NCI-H1436 treated with DMSO at 0.1 percent for 48 hours (cell line): ENCODE measurements around the gene PCNX2.
"Not testable (repeated sequence)": the region's sequence is repeated elsewhere in the genome, so short reads cannot be mapped to it uniquely, and the experiment has no call there.

Source experiments
- DNase-seq: peaks from one replicate; lab custom pipeline; 2025; lab: John Stamatoyannopoulos, UW

PCNX2 gene

DNA sequence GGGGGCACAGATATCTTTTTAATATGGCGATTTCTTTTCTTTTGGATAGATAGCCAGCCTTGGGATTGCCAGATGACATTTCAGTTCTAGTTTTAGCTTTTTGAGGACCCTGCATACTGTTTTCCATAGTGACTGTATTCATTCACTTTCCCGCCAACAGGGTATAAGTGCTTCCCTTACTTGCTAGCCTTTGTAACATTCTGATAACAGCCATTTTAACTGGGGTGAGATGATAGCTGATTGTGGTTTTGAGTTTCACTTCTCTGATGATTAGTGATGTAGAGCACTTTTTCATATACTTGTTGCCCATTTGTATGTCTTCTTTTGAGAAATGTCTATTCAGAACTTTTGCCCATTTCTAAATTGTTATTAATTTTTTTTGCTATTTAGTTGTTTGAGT is 193.2 kb downstream of the PCNX2 start:
- DNase-seq = no peak

DNA sequence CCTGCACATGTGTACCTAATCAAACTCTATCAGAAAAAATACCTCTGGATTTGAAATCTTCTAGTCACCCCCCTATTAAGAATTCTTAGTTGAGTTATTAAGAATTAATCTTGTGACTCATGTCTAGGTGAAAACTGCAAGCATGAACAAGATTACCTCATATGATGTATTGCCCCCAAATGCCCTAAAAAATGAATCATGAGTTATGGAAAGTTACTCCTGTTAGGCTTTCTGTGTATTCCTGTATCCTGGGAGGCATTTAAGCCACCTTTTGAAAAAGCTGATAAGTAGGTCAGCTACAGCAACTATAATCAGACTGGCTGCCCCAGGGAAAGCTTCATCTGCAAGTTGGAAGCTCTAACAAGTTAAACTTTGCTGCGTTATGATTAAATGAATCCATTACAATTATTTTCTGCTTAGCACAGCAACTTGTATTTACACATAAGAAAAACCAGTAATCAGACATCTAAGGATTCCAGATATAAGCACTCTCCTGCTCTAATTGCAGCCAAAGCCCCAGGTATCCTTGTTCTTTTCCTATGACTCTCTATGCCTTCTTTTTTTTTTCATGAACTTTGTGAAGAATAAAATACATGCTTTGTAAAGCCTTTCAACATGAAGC is 197.5 kb downstream of the PCNX2 start:
- DNase-seq = no peak

DNA sequence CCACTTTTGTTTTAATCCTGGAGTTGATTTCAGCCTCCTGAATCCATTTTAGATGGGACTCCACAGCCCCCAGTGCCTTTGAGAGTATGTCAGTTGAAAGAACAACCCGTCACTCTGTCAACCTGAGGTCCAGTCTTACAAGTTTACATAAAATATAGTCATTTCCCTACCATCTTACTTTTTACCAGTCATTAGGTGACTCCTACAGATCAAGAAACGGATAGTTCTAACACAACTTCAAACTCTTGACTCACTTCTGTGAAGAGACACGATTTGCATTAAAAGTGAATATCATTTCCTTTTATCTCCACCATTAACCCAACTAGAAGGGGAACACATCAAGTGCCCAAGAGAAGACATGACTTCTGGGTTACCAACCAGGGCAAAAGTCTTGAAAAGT is 198.0 kb downstream of the PCNX2 start:
- no peak for DNase-seq

DNA sequence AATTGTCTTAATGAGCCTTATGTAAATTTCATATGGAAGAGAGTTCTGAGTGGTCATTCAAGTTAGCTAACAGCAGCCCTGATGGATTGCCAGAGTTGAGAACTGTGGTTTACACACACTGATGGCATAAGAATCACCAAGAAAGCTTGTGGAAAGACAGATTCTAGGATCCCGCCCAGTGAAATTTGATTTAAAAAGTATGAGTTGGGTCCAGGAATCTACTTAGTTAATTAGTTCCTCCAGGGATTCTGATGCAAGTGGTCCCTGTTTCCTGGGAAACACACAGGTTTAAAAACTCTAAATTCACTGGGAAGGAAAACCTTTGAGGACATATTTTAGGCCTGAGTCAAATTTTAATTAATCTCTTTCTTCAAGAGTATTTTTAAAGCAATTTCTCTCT is 200.8 kb downstream of the PCNX2 start:
- DNase-seq = no peak

DNA sequence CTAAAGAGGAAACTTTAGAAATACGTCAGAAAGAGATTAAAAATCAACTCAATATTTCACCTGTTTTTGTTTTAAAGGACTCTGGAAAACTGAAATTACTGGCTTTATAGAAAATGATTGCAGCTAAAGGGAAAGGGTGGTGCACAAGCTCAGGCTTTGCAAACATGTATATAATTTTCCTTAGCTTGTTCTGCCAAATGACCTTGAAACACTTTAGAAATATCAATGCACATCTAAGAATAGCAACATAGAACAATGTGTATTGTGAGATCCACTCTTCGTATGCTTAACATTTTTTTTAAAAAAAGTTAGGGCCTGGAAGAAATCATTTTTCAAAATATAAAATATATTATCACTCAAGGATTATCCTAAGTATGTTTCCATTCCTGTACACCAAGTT is 201.3 kb downstream of the PCNX2 start:
- DNase-seq = no peak

DNA sequence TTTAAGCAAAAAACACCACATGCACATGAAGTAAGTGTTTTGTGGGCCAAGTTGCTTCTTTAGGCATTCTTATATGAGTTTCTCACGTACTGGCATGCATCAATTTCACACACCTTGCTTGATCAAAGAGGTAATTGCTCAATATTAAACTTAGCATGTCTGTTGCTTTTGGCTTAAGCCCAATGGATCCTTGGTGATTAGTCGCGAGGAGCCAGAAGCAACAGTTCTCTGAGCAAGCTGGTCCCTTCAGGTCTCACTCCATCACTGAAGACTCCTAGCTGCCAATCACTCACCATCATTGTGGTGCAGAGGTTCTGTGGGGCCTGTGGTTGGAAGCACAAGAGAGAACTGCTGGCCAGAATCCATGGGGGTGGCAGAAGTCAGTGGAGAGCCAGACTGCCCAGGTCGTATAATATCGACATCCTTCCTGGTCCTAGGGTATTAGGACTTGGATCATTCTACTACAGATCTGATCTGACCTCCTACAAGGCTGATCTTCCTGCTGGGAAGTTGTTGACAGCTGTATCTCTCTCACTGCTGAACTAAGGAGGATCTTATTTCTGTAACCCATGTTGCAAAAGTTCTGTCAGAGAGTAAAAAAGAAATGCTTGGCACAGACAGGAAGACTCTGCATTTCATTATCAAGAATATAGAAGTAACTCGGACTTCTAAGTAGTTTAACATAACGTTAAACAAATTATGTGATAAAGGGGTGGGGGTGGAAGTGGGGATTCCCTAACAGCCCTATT is 204.6 kb downstream of the PCNX2 start:
- DNase-seq = no peak

DNA sequence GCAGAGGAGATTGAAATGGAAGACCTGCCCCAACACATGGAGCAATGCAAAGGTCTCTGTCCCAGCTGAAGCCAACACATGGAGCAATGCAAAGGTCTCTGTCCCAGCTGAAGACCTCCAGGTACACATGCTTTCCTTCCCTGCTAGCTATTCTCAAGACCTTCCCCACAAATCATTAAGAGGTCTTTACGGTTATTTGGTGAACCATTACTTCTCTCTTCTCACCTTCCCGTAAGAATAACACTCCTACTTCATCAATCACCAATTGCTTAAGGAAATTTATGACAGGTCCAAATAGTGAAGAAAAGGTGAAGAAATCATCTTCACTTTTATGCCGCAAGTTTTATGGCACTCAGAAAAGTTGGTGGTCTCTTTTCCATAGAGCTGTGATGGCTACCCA is 206.3 kb downstream of the PCNX2 start:
- DNase-seq = no peak

DNA sequence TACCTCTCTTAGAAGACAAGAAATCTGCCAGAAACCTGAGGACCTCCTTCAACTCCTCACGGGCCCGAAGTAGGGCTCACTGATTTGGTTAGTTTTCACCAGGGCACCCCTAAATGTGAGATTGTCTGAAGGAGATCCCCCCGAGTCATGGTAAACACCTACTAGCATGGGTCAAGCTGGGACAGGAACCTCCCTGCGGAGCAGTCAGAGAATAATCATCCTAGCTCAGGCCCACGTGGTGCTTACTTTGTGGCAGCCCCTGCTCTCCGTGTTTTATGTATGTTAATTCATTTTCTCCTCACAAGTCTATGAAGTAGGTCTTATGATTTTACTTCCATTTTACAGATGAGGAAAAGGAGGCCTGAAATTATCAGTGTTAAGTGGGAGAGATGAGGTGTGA is 206.9 kb downstream of the PCNX2 start:
- no peak for DNase-seq

DNA sequence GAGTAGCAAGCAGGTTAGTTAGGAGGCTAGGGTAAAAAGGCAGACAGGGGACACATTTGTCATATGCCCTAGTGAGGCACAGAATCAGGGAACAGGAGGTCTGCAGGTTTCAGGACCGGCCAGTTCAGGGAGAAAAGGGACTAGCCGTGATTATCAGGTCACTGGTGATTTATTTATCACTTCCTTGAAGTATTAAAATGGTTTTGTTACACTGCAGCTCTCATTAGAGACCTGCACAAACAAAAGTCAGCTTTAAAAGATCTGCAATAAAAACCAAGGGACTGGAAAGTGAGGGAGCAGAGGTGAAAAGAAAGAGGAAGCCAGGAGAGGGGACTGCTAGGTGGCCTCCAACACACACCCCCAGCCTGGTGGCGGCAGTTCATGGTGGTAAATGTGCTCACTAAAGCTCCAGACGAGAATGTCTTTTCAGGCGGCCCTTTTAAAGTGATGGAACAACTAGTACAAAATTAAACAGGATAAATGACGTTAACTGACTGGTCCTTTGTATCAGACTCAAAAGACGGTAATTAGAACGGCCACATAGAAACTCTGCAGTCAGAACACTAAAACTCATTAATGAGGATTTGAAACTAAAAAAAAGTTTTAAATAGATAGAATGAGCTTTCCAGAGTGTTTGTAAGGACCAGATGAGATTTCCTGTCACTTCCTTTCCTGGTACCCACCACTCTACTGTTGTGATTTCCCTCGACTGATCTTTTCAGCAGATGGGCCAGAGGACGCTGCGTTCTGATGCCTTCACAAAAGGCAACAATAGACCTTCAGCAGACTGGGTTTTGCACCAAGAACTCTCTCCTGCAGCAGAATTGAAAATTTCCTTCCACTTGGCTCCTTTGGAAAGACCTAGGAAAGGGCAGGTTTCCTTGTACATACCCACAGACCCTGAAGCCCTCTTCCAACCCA is 208.3 kb downstream of the PCNX2 start:
- DNase-seq = no peak

DNA sequence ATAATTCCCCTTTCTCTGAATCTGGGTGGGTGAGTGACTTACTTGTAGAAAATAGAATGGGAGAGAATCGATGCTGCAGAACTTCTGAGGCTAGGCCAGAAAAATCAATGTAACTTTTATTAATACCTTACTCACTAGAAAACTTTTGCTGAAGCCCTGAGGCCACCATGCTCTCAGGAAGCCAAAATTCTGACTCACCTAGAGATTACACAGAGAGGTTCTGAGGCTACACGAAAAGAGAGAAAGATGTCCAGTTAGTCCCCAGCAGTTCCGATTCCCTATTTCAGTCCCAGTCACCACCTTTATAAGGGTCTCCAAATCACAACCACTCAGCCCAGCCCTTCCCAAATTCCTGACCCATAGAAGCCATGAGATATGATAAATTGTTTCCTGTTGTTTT is 210.0 kb downstream of the PCNX2 start:
- no peak for DNase-seq

DNA sequence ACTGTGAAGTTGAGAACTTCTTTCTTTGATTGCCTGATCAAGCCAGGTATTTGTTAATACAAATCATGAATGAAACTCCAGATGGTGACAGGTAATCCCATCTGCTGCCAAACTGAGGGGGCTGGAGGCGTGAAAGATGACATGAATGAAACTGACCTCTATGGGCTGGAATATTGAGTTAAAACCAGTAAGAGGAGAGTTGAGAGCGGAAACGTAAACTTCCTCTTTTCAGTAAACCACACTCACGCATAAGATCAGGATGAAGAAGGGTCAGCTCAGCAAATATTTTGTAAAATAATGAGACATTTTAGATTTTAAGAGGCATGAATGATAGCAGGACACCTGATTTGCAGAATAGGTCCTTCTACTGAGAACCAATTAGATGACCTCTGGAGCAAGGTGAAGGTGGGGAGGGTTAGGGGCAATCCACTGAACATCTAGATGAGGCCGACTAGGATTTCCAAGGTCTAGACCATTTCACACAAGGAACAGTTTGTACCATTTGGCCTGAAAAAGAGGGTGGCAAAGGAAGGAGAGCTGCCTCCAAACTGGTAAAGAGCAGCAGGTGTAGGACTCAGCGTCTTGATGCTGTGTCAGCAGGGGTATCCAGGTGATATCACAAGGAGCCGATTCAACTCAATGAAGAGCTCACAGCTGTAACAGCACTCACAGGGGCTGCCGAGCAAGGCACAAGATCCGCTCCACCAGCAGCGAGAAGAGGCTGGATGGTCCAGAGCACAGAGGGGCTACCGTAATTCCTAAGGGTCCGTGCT is 212.6 kb downstream of the PCNX2 start:
- no peak for DNase-seq

DNA sequence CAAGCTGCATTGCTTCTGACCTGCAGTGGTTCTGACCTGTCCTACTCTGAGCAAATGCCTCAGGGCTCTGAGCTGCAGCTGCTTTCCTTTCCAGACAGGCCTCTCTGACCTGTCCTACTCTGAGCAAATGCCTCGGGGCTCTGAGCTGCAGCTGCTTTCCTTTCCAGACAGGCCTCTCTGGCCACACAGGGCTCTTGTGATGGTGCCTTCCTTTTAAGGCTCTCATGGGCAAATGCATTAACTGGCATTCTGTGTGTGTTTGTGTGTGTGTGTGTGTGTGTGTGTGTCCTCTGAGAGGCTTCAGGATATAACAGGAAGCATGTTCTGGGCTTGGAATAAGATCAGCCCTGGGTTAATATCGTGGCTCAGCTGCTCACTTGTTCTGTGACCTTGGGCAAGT is 213.8 kb downstream of the PCNX2 start:
- DNase-seq = no peak

DNA sequence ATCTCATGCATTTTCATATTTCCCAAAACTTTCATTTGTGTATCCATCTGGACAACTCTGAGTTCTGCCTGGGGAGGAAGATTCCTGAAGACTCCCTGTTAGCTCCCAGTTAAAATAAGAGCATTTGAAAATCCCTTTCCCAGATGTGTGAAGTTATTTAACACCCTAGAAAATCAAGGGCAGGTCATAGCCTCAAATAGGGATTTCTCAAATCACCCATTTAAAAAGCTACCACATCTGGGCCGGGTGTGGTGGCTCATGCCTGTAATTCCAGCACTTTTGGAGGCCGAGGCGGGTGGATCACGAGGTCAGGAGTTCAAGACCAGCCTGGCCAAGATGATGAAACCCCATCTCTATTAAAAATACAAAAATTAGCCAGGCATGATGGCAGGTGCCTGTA is 214.7 kb downstream of the PCNX2 start:
- not testable (repeated sequence) for DNase-seq

DNA sequence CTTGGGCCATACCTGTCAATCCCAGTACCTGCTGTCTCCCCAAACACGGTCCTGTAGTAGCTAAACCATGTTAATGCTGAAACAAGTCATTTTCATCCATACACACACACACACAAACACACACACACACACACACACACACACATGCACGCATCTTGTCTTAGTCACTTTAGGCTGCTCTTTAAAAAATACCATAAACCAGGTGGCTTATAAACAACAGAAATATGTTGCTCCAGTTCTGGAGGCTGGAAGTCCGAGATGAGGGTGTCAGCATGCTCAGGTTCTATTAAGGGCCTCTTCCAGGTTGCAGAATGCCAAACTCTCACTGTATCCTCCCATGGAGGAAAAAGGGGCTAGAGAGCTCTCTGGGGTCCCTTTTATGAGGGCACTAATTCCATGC is 215.2 kb downstream of the PCNX2 start:
- no peak for DNase-seq

DNA sequence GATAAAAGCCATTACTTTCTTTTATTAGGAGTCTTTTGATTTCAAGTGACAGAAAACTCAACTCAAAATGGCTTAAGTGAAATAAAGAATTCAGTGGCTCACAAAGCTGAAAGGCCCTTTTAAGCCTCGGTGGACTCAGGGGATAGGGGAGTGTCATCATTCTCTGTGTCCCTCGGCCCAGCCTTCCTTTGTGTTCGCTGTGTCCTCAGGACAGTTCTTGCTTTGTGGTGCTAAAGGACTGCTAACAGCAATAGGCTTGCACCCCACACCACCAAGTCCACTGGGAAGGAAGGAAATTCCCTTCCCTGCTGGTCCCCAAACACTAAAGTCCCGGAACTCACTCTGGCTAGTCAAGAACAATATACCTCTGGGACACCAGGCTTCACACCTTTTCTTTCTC is 216.0 kb downstream of the PCNX2 start:
- no peak for DNase-seq

DNA sequence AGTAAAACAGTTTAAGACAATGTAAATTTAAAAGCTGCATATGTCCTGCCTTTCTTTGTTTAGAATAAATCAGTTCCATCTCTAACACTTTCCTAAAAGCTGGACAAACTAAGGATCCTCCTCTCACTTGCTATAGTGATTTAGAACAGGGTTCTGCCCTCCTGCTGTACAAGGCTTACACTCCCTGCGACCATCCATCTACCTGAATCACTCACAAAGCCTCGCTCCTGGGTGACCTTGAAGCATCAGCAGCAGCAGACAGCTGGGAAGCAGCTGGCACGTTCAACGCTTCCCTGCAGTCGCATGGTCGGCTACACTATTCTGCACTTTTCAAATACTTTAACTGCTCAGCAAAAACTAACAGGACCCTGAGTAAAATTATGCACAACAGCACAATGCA is 217.1 kb downstream of the PCNX2 start:
- no peak for DNase-seq

DNA sequence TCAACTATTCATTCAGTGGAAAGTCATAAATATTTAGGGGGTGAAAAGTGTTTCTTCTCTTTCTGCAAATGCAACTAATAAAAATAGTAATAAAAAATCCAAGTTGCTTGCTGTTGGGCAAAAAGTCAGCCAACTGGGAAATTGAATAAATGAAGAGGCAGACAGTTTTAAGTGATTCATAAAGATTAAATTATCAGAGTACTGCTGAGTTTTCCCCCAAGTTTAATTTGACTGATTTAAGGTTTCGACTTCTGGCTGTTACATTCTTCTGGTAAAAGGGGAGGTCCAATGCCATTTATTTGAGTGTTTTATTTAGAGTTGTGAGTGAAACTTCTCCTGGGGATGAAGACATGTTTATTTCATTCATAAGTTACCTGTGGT is 219.6 kb downstream of the PCNX2 start:
- no peak for DNase-seq

DNA sequence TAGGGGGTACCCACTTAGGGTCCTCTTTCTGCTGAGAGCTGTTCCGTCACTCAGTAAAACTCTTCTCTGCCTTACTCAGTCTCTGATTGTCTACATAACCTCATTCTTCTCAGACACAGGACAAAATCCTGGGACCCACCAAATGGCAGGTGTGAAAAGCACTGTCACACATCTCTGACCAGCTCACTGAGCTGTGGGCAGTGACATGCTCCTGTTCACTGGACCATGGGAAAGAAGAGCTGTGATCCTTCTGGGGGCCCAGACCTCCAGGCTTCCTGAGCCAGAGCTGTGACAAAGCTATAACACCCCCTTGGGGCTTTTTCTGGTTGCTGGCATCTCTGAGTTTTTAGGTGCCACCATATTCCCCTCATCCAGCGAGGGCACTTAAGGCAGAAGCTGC is 229.4 kb downstream of the PCNX2 start:
- DNase-seq = no peak

DNA sequence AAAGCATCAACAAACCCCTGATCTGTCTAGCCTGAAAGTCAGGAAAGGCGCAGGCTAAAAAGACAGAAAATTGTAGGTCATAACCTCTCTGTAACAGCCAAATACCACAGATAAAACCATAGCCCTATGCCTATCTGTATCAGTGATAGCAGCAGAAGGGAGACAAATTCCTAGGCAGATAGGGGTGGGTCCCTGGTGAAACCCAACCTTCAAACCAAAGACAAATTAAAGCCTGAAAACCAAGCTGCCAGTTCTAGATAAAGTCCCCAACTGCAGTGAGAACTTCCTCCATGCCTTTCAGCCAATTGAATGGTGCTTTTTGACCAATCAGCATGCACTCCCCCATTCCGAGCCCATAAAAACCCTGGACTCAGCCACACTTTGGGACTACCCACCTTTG is 229.8 kb downstream of the PCNX2 start:
- DNase-seq = no peak

DNA sequence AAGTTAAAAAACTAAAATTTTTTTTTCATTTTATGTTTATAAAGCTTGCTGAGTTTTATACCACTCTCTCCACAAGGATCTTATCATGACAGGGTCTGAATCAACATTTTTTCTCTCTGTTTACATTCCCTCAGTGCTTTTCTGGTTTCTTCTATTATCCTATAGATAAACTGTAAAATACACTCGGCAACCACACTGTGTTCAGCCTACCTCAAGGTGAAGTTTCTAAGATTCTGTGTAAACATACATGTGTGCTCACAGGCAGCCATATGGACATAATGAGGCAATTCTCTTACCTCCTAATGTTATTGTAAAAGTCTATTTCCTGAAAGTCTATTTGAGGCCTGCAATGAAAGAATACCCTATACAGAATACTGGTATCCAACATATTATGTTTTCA is 230.5 kb downstream of the PCNX2 start:
- DNase-seq = no peak

DNA sequence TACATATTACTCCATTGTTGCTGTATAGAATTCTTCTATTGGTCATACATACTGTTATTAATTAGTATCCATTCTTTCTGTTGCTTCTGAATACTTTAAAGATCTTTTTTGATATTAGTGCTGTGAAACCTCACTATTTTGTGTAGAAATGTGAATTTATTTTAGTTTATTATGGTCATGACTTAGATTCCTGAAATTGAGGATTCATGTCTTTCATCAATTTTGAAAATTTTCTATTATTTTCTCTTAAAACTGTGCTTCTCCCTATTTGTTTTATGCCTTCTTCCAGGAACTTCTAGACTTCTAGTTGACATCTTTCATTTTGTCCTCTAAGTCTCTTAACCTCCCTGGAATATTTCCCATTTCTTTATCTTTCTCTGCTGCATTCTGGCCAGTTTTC is 232.1 kb downstream of the PCNX2 start:
- no peak for DNase-seq

DNA sequence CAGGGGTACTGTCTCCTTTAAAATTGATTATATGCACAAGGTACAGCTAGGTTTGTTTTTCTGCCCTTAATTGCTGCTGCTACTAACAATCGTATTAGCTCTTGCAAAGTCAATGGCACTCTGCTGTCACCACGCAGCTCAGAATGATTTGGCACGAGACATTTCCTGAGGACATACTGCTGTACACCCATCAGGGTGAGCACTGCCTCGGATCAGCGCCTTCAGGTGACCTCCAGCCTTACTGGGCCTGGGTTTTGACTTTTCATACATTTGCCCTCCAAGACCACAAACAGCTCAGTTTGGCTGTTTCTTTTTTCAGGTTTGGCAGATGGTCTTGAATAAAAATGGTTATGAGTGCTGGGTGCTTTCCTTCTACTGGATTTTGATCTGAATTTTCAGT is 234.3 kb downstream of the PCNX2 start:
- no peak for DNase-seq
